Upper lobe of left lung (tissue), 4 donors: ENCODE data around the gene CERS6.

Experiments
- CTCF ChIP-seq, 6 experiments: fragments of 450-650 bp in 4 of 6; fragments of 200-600 bp in 2 of 6; sonication (generic) in 2 of 6; IDR thresholded peaks; one replicate each; pipeline ENCODE4 v1.5.1; 2016 to 2019; ENCODE audit warnings: antibody characterized with exemption in 6 of 6
- EP300 ChIP-seq, 4 donors: sonication (generic); formaldehyde crosslinking; IDR thresholded peaks; one replicate each; pipeline ENCODE4 v1.5.1; 2017; ENCODE audit warnings: antibody characterized with exemption in 4 of 4, control low read depth in 2 of 4
- POLR2A ChIP-seq, 4 donors: fragments of 450-650 bp; IDR thresholded peaks; one replicate each; pipeline ENCODE4 v1.5.1; 2016 to 2017; ENCODE audit warnings: antibody characterized with exemption in 4 of 4, mild to moderate bottlenecking in 2 of 4
- POLR2AphosphoS5 ChIP-seq, 2 donors: sonication (generic); formaldehyde crosslinking; IDR thresholded peaks; one replicate each; pipeline ENCODE4 v1.5.1; 2017; ENCODE audit warnings: antibody characterized with exemption in 2 of 2

- TF ChIP-seq POLR2A (IDR thresholded peaks at IDR 0.05) = no peak
- TF ChIP-seq EP300 (IDR thresholded peaks at IDR 0.05) = no peak
- no peak for TF ChIP-seq CTCF (IDR thresholded peaks at IDR 0.05)
- TF ChIP-seq POLR2AphosphoS5 (IDR thresholded peaks at IDR 0.05) = no peak
Observed at GRCh38 chr2:168496906-168497305, 40.8 kb downstream of the CERS6 start.
